A549 (cell line): Measurements from ENCODE around the gene GATAD2A. TPM values are rescaled to one million over a fixed set of nuclear protein-coding genes. Genes with fewer than 3 reads are reported as not detected.
A peak's percentile ranks its signal among the peaks of the same experiment; 100 is the strongest.

Source experiments
- ATAC-seq, 2 experiments: fragments of 200-7000 bp in 1 of 2; fragments of >200 bp in 1 of 2; cut with Nextera tagmentation in 1 of 2; cut with Tn5 transposase in 1 of 2; 3 replicates each; pipeline versions ENCODE4 v1.8.0 to v1.9.1; 2018 to 2020; ENCODE audit warnings: mild to moderate bottlenecking in 1 of 2, moderate library complexity in 1 of 2
- CTCF ChIA-PET: fragments of 300-600 bp; sonication (Branson Sonifier 250); formaldehyde crosslinking; extraction: SDS; loops from one replicate; lab custom pipeline; 2021; ENCODE audit warnings: antibody characterized with exemption, inconsistent platforms; lab: Yijun Ruan, JAX
- POLR2A ChIA-PET: fragments of 350-600 bp; formaldehyde crosslinking; extraction: SDS; loops from one replicate; lab custom pipeline; 2021; ENCODE audit warnings: antibody characterized with exemption, inconsistent platforms; lab: Yijun Ruan, JAX
- DNase-seq, 2 experiments: peaks; one replicate each; pipeline versions ENCODE4 v3.0.0 to v3.0.0-alpha.2; 2011 to 2016; ENCODE audit warnings: low read depth in 1 of 2, low spot score in 1 of 2
- FAIRE-seq: peaks from 2 replicates; lab custom pipeline; 2011; peaks lifted over from hg19 to GRCh38; lab: Jason Lieb, UNC
- H3K27ac ChIP-seq, 2 experiments: fragments of >200 bp; sonication (Bioruptor Twin); formaldehyde crosslinking; 3 replicates each; pipeline ENCODE4 v1.5.1; 2016 to 2017
- H3K4me1 ChIP-seq: fragments of >200 bp; sonication (Bioruptor Twin); formaldehyde crosslinking; 3 replicates; pipeline ENCODE4 v1.6.1; 2016
- H3K4me2 ChIP-seq: fragments of >200 bp; sonication (Bioruptor Twin); formaldehyde crosslinking; 3 replicates; pipeline ENCODE4 v1.6.1; 2016
- H3K4me3 ChIP-seq: fragments of >200 bp; sonication (Bioruptor Twin); formaldehyde crosslinking; 3 replicates; pipeline ENCODE4 v1.5.1; 2016
- H3K9me3 ChIP-seq: fragments of >200 bp; sonication (Bioruptor Twin); formaldehyde crosslinking; 3 replicates; pipeline ENCODE4 v1.6.1; 2016
- BHLHE40 ChIP-seq: IDR thresholded peaks from 2 replicates; pipeline ENCODE4 v1.6.1; 2012; ENCODE audit warnings: low read depth, low read length, inconsistent platforms
- CEBPB ChIP-seq, 2 experiments: fragments of >200 bp in 1 of 2; sonication (Bioruptor Twin) in 1 of 2; formaldehyde crosslinking in 1 of 2; IDR thresholded peaks; 2 replicates each; pipeline ENCODE4 v1.6.1; 2012 to 2016
- CHD4 ChIP-seq: fragments of 200-600 bp; sonication (generic); IDR thresholded peaks from 2 replicates; pipeline ENCODE4 v1.6.1; 2016; ENCODE audit warnings: antibody characterized with exemption, mild to moderate bottlenecking, borderline replicate concordance
- EP300 ChIP-seq, 2 experiments: fragments of >200 bp; sonication (Bioruptor Twin); formaldehyde crosslinking; IDR thresholded peaks; 2 replicates in 1 of 2; 3 replicates in 1 of 2; pipeline ENCODE4 v1.6.1; 2016 to 2017
- ESRRA ChIP-seq: fragments of 150-350 bp; IDR thresholded peaks from 2 replicates; pipeline ENCODE4 v1.6.1; 2014; ENCODE audit warnings: mild to moderate bottlenecking, low read length, borderline replicate concordance
- HDAC2 ChIP-seq: fragments of 200-600 bp; sonication (generic); IDR thresholded peaks from 2 replicates; pipeline ENCODE4 v1.6.1; 2016
- HEYL ChIP-seq: fragments of 250-450 bp; sonication (Bioruptor Pico); IDR thresholded peaks from 2 replicates; pipeline ENCODE4 v1.8.0; 2021; ENCODE audit warnings: mild to moderate bottlenecking, moderate library complexity
- HOXA7 ChIP-seq: fragments of 250-450 bp; sonication (Bioruptor Pico); IDR thresholded peaks from 2 replicates; pipeline ENCODE4 v1.5.0; 2020; ENCODE audit warnings: mild to moderate bottlenecking, moderate library complexity
- HOXB13 ChIP-seq: fragments of 250-450 bp; sonication (Bioruptor Pico); IDR thresholded peaks from 2 replicates; pipeline ENCODE4 v1.5.0; 2020; ENCODE audit warnings: low read depth, mild to moderate bottlenecking, moderate library complexity
- HOXB5 ChIP-seq: fragments of 250-450 bp; sonication (Bioruptor Pico); IDR thresholded peaks from 2 replicates; pipeline ENCODE4 v1.5.0; 2020; ENCODE audit warnings: mild to moderate bottlenecking, moderate library complexity
- JUN ChIP-seq, 2 experiments: fragments of >200 bp; sonication (Bioruptor Twin); formaldehyde crosslinking; IDR thresholded peaks; 2 replicates in 1 of 2; 3 replicates in 1 of 2; pipeline ENCODE4 v1.6.1; 2016 to 2017
- JUNB ChIP-seq: fragments of >200 bp; sonication (Bioruptor Twin); formaldehyde crosslinking; IDR thresholded peaks from 2 replicates; pipeline ENCODE4 v1.6.1; 2016
- KDM1A ChIP-seq: fragments of 200-600 bp; sonication (generic); IDR thresholded peaks from 2 replicates; pipeline ENCODE4 v1.6.1; 2016; ENCODE audit warnings: low read depth, mild to moderate bottlenecking
- MAFK ChIP-seq: fragments of 450-650 bp; IDR thresholded peaks from 2 replicates; pipeline ENCODE4 v1.6.1; 2014; ENCODE audit not compliant: partially characterized antibody
- NPAS2 ChIP-seq: fragments of 250-450 bp; sonication (Bioruptor Pico); IDR thresholded peaks from 2 replicates; pipeline ENCODE4 v1.8.0; 2022; ENCODE audit warnings: mild to moderate bottlenecking, moderate library complexity, borderline replicate concordance
- POLR2A ChIP-seq: IDR thresholded peaks from 2 replicates; pipeline ENCODE4 v1.6.1; 2012; ENCODE audit warnings: mild to moderate bottlenecking, low read length
- POLR2AphosphoS2 ChIP-seq: conservative IDR thresholded peaks from 2 replicates; pipeline ENCODE4 v1.6.1; 2012; ENCODE audit warnings: low read length, improper control_type of control experiment, inconsistent platforms
- RAD21 ChIP-seq, 2 experiments: fragments of >200 bp in 1 of 2; sonication (Bioruptor Twin) in 1 of 2; formaldehyde crosslinking in 1 of 2; IDR thresholded peaks in 1 of 2; conservative IDR thresholded peaks in 1 of 2; 2 replicates in 1 of 2; 3 replicates in 1 of 2; pipeline ENCODE4 v1.6.1; 2012 to 2018; ENCODE audit warnings: inconsistent platforms in 1 of 2
- RFX5 ChIP-seq: fragments of 450-650 bp; IDR thresholded peaks from 2 replicates; pipeline ENCODE4 v1.7.1; 2014; ENCODE audit warnings: antibody characterized with exemption, mild to moderate bottlenecking, moderate library complexity
- RNF2 ChIP-seq: fragments of 200-600 bp; sonication (generic); IDR thresholded peaks from 2 replicates; pipeline ENCODE4 v1.6.1; 2016; ENCODE audit warnings: low read depth, mild to moderate bottlenecking, antibody characterized with exemption, moderate library complexity, borderline replicate concordance
- SMC3 ChIP-seq: fragments of >200 bp; sonication (Bioruptor Twin); formaldehyde crosslinking; IDR thresholded peaks from 3 replicates; pipeline ENCODE4 v1.6.1; 2018; ENCODE audit warnings: inconsistent platforms
- SREBF2 ChIP-seq: fragments of 450-650 bp; IDR thresholded peaks from 2 replicates; pipeline ENCODE4 v1.6.1; 2014; ENCODE audit warnings: mild to moderate bottlenecking, moderate library complexity
- ZC3H11A ChIP-seq: fragments of 450-650 bp; IDR thresholded peaks from 2 replicates; pipeline ENCODE4 v1.6.1; 2014; ENCODE audit warnings: antibody characterized with exemption, mild to moderate bottlenecking
- ZNF302 ChIP-seq: fragments of 250-450 bp; sonication (Bioruptor Pico); IDR thresholded peaks from 2 replicates; pipeline ENCODE4 v1.9.0; 2021; ENCODE audit warnings: inconsistent platforms, mild to moderate bottlenecking, moderate library complexity
- WGBS: methylation state at CpG from one replicate; pipeline ENCODE4 v1.1.6; 2017; ENCODE audit errors: missing lambda C conversion rate; 5-methylcytosine and 5-hydroxymethylcytosine counted together
- polyA plus RNA-seq, 4 experiments: library from polyadenylated mRNA; depleted of rRNA in 3 of 4; stranded (reverse); fragments of >200 nt; fragmentation: RNase III in 1 of 4; extraction: RNeasy Plus Mini Kit Qiagen cat#74134 plus additional on column Dnase treatment in 1 of 4; gene quantifications; 2 replicates in 3 of 4; 3 replicates in 1 of 4; pipeline ENCODE4 v1.2.3, GENCODE V29; 2011 to 2017
- TF ChIP-seq, protein P1 (sequence below): IDR thresholded peaks from 2 replicates; pipeline ENCODE4 v1.6.1; 2012
- TF ChIP-seq, protein P2 (sequence below): fragments of 250-450 bp; sonication (Bioruptor Pico); IDR thresholded peaks from 2 replicates; pipeline ENCODE4 v1.5.0; 2021; ENCODE audit warnings: mild to moderate bottlenecking, moderate library complexity, borderline replicate concordance
- TF ChIP-seq, protein P3 (sequence below): fragments of 150-350 bp; IDR thresholded peaks from 2 replicates; pipeline ENCODE4 v1.6.1; 2014; ENCODE audit warnings: low read depth, mild to moderate bottlenecking, low read length
- TF ChIP-seq, protein P4 (sequence below): IDR thresholded peaks from 2 replicates; pipeline ENCODE4 v1.6.1; 2012; ENCODE audit warnings: low read depth, borderline replicate concordance
- TF ChIP-seq, protein P5 (sequence below): fragments of >200 bp; sonication (Bioruptor Twin); formaldehyde crosslinking; IDR thresholded peaks from 3 replicates; pipeline ENCODE4 v1.5.1; 2016

Gene GATAD2A
- polyA plus RNA-seq, 2 of the 4 experiments (the other 2 are of a cell fraction), result 25.2 to 28.9 TPM

DNA sequence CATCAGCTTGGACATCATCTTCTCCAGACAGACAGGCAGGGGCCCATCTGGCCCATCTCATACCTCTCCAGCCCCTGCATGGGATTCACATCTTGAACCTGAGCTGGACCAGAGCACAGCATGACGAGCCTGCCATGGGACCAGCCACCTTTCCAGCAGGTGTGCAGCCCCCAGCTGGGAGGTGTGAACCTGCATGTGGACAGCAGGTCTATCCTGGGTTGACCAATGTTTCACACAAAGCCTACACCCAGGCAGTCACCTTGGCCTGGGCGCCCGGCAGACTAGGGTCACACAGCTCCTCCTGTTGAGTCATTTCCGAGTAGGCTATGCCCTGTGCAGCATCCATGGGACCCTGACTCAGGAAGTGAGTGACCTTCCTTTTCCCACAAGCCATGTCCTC, 43.4 kb upstream of the GATAD2A start:
- Histone ChIP-seq H3K4me3 (no peak overlapping the region), H3K27ac (no peak overlapping the region)
- 100% methylated on average over 3 of the region's 4 CpGs for WGBS
- CTCF ChIA-PET, result interaction anchor here (0.7 to 3.1 kb wide), 6 partner anchors 11 to 1267 kb away, joined by 3 to 10 read pairs (median 4); no protein-coding TSS in a partner anchor
- TF ChIP-seq HOXB5 (CRISPR knock-in tag) (no peak), SREBF2 (no peak), RAD21 (conservative IDR thresholded peaks at IDR 0.05 in 1 of 2, IDR thresholded peaks at IDR 0.05 in 1 of 2) (no peak), ZNF302 (CRISPR knock-in tag) (no peak), RNF2 (no peak)
- TF ChIP-seq, all 56 proteins: peak for 0
- POLR2A ChIA-PET, result interaction anchor here (0.7 kb wide), 1 partner anchor 175 kb away, joined by 7 read pairs; no protein-coding TSS in a partner anchor
- ATAC-seq, result no peak
- DNase-seq, result no peak
- no peak for FAIRE-seq
- Histone ChIP-seq H3K4me1 (0 out of 3 replicates have a peak, but pooled peaks cover 7% of the 10 kb centered on the region), H3K9me3 (no peaks in the 10 kb centered on the region), H3K4me2 (no peak overlapping the region)

DNA sequence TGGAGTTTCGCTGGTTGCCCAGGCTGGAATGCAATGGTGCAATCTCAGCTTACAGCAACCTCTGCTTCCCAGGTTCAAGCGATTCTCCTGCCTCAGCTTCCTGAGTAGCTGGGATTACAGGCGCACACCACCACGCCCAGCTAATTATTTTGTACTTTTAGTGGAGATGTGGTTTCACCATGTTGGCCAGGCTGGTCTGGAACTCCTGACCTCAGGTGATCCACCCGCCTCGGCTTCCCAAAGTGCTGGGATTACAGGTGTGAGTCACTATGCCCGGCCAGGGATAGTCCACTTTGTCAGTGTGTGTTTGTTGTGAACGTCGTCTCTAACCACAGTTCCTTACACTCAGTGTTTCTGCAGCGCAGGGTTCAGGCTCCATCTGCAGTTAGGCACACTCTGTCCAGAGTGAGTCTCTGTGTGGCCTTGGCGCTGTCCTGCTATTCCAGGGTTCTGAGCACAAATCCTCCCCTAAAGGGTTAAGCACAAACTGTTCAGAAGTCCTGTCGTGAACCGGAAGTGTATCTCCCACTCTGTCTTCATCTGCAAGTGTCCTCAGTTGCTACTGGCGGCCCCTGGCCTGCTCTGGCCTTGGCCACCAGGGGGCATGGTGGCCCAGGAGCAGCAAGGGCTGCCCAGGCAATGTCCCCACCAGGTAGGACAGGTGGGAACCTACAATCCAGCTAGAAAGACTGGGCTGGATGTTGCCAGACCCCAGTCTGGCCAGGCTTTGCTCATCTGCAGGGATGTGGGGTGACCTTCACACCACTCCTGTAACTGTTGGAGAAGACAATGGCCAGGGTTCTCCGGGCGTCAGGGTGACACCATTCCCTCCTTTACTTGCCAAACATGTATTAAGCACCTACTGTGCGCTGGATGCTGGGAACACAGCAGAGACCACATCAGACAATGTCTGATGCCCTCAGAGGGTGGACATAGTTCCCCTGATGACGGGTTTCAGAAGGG, 38.8 kb upstream of the GATAD2A start:
- Histone ChIP-seq H3K27ac (peak overlapping the region; percentile 44 to 79; a peak in 4 of 6 replicates), H3K9me3 (no peaks in the 10 kb centered on the region), H3K4me3 (no peak overlapping the region), H3K4me2 (peak overlapping the region; percentile 57), H3K4me1 (peaks cover 15% of the 10 kb centered on the region; the same call in 2 of the 3 replicates)
- ChIA-PET CTCF (interaction anchor here (0.7 to 7.0 kb wide), 12 partner anchors 9 to 125 kb away, joined by 3 to 53 read pairs (median 4); partner anchors contain the start of gene GATAD2A), POLR2A (interaction anchor here (0.7 kb wide), 1 partner anchor 39 kb away, joined by 9 read pairs; the partner anchor contains the start of gene GATAD2A)
- DNase-seq, result peak; percentile 69 to 90
- ATAC-seq, result peak; percentile 86 to 91
- WGBS, result 49% methylated on average over 17 of the region's 18 CpGs
- no peak for FAIRE-seq
- TF ChIP-seq HOXB5 (CRISPR knock-in tag) (no peak), JUNB (no peak), POLR2AphosphoS2 (no peak), RAD21 (conservative IDR thresholded peaks at IDR 0.05 in 1 of 2, IDR thresholded peaks at IDR 0.05 in 1 of 2) (peak; percentile 68 to 77), BHLHE40 (no peak), RFX5 (0 out of 2 replicates have a peak, but pooled peaks have one; percentile 44), HEYL (CRISPR knock-in tag) (no peak), RNF2 (no peak), HOXA7 (no peak), HOXB13 (CRISPR knock-in tag) (no peak), ESRRA (no peak), POLR2A (no peak), CHD4 (no peak), ZC3H11A (no peak), EP300 (IDR thresholded peaks at IDR 0.05) (no peak), KDM1A (no peak), HDAC2 (no peak), ZNF302 (CRISPR knock-in tag) (no peak), MAFK (no peak), JUN (IDR thresholded peaks at IDR 0.05) (no peak), SMC3 (peak; percentile 79), CEBPB (IDR thresholded peaks at IDR 0.05) (no peak), NPAS2 (CRISPR knock-in tag) (no peak)
- TF ChIP-seq, protein P1, sequence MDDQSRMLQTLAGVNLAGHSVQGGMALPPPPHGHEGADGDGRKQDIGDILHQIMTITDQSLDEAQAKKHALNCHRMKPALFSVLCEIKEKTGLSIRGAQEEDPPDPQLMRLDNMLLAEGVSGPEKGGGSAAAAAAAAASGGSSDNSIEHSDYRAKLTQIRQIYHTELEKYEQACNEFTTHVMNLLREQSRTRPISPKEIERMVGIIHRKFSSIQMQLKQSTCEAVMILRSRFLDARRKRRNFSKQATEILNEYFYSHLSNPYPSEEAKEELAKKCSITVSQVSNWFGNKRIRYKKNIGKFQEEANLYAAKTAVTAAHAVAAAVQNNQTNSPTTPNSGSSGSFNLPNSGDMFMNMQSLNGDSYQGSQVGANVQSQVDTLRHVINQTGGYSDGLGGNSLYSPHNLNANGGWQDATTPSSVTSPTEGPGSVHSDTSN, result no peak
- TF ChIP-seq, protein P2, sequence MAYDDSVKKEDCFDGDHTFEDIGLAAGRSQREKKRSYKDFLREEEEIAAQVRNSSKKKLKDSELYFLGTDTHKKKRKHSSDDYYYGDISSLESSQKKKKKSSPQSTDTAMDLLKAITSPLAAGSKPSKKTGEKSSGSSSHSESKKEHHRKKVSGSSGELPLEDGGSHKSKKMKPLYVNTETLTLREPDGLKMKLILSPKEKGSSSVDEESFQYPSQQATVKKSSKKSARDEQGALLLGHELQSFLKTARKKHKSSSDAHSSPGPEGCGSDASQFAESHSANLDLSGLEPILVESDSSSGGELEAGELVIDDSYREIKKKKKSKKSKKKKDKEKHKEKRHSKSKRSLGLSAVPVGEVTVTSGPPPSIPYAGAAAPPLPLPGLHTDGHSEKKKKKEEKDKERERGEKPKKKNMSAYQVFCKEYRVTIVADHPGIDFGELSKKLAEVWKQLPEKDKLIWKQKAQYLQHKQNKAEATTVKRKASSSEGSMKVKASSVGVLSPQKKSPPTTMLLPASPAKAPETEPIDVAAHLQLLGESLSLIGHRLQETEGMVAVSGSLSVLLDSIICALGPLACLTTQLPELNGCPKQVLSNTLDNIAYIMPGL, result no peak
- TF ChIP-seq, protein P3, sequence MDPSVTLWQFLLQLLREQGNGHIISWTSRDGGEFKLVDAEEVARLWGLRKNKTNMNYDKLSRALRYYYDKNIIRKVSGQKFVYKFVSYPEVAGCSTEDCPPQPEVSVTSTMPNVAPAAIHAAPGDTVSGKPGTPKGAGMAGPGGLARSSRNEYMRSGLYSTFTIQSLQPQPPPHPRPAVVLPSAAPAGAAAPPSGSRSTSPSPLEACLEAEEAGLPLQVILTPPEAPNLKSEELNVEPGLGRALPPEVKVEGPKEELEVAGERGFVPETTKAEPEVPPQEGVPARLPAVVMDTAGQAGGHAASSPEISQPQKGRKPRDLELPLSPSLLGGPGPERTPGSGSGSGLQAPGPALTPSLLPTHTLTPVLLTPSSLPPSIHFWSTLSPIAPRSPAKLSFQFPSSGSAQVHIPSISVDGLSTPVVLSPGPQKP, result no peak
- TF ChIP-seq, protein P4, sequence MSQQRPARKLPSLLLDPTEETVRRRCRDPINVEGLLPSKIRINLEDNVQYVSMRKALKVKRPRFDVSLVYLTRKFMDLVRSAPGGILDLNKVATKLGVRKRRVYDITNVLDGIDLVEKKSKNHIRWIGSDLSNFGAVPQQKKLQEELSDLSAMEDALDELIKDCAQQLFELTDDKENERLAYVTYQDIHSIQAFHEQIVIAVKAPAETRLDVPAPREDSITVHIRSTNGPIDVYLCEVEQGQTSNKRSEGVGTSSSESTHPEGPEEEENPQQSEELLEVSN, result no peak
- TF ChIP-seq, protein P5, sequence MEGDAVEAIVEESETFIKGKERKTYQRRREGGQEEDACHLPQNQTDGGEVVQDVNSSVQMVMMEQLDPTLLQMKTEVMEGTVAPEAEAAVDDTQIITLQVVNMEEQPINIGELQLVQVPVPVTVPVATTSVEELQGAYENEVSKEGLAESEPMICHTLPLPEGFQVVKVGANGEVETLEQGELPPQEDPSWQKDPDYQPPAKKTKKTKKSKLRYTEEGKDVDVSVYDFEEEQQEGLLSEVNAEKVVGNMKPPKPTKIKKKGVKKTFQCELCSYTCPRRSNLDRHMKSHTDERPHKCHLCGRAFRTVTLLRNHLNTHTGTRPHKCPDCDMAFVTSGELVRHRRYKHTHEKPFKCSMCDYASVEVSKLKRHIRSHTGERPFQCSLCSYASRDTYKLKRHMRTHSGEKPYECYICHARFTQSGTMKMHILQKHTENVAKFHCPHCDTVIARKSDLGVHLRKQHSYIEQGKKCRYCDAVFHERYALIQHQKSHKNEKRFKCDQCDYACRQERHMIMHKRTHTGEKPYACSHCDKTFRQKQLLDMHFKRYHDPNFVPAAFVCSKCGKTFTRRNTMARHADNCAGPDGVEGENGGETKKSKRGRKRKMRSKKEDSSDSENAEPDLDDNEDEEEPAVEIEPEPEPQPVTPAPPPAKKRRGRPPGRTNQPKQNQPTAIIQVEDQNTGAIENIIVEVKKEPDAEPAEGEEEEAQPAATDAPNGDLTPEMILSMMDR, result peak; percentile 73
